Measurements from ENCODE around the gene GCNA. TPM values are rescaled to one million over a fixed set of nuclear protein-coding genes. Genes with fewer than 3 reads are reported as not detected.

Gene GCNA
- total and polyA plus RNA-seq, 10 of the 15 experiments (the other 5 are each of a cell fraction or from before 2014, with no cell fraction given) = 0.37 to 1.6 (median 0.90) TPM

GRCh38 chrX:71573590-71573989 is 4.6 kb upstream of the GCNA start:
- H3K4me3 ChIP-seq = no peak overlapping the region
- H2AFZ ChIP-seq (ENCODE audit: control insufficient read depth, low read depth, low read length) = no peak overlapping the region
- ATAC-seq (no peak), DNase-seq (ENCODE audit: low read depth, low spot score) (no peak), FAIRE-seq (no peak)
- H3K9ac ChIP-seq (ENCODE audit: control insufficient read depth, insufficient read depth, low read length) = no peak overlapping the region
- 74% methylated on average over 2 of the region's 2 CpGs for WGBS (ENCODE audit: insufficient coverage, insufficient replicate concordance, low lambda C conversion rate, missing lambda C conversion rate)
- H4K20me1 ChIP-seq (ENCODE audit: control insufficient read depth, insufficient read depth) = no peaks in the 10 kb centered on the region
- peaks cover 2 to 3% of the 10 kb centered on the region in 2 experiments; a peak in 2 of 4 replicates for H3K36me3 ChIP-seq (ENCODE audit: control insufficient read depth in 2 of 2, insufficient read depth in 2 of 2, low read length in 1 of 2)
- no TSS peak for BruUV-seq (replicated peaks)
- H3K4me1 ChIP-seq (ENCODE audit: control insufficient read depth, insufficient read depth, low read length) = no peaks in the 10 kb centered on the region
- H3K9me3 ChIP-seq (replicated peaks; ENCODE audit: control insufficient read depth, insufficient read depth, low read length) = no peaks in the 10 kb centered on the region
- H3K79me2 ChIP-seq (ENCODE audit: control insufficient read depth, insufficient read depth, low read length) = no peaks in the 10 kb centered on the region
- H3K27ac ChIP-seq (ENCODE audit: control insufficient read depth, insufficient read depth) = no peak overlapping the region
- ChIA-PET POLR2A (no interaction called here), CTCF (no interaction called here), RAD21 (ENCODE audit: unreplicated experiment) (no interaction called here), SMC1A (ENCODE audit: uncharacterized antibody, unreplicated experiment) (interaction anchor here (1.0 to 2.1 kb wide), 2 partner anchors 10 to 79 kb away, joined by 4 to 8 read pairs; no protein-coding TSS in a partner anchor)
- no peak overlapping the region for H3K4me2 ChIP-seq (ENCODE audit: control insufficient read depth, insufficient read depth)
- in situ Hi-C loops (cut with MboI) (no loop called here), intact Hi-C loops (cut with micrococcal nuclease; ENCODE audit: unreplicated experiment) (no loop called here)
- no peaks in the 10 kb centered on the region for H3K27me3 ChIP-seq (replicated peaks in 1 of 2; ENCODE audit: control insufficient read depth in 2 of 2, insufficient read depth in 2 of 2, low read length in 1 of 2)
- no peak for TF ChIP-seq RAD21 (IDR thresholded peaks at IDR 0.05; ENCODE audit: insufficient read depth, low read depth, low read length)
- no peak for TF ChIP-seq ATF7 (IDR thresholded peaks at IDR 0.05; ENCODE audit: low read depth)
- TF ChIP-seq ZSCAN29 (IDR thresholded peaks at IDR 0.05) = no peak
- no peak for TF ChIP-seq REST (IDR thresholded peaks at IDR 0.05; ENCODE audit: low read depth, low read length)
- TF ChIP-seq PML (IDR thresholded peaks at IDR 0.05; ENCODE audit: low read length) = no peak
- no peak for TF ChIP-seq JUNB (IDR thresholded peaks at IDR 0.05)
- no peak for TF ChIP-seq MEF2B (IDR thresholded peaks at IDR 0.05; ENCODE audit: partially characterized antibody, poor library complexity, severe bottlenecking)
- TF ChIP-seq ZNF24 (IDR thresholded peaks at IDR 0.05) = no peak
- TF ChIP-seq IRF3 (IDR thresholded peaks at IDR 0.05) = no peak
- no peak for TF ChIP-seq BACH1 (IDR thresholded peaks at IDR 0.05; ENCODE audit: borderline replicate concordance)
- no peak for TF ChIP-seq RELB (IDR thresholded peaks at IDR 0.05; ENCODE audit: low read depth)
- TF ChIP-seq ZNF687 (IDR thresholded peaks at IDR 0.05) = no peak
- TF ChIP-seq BHLHE40 (IDR thresholded peaks at IDR 0.05; ENCODE audit: borderline replicate concordance in 1 of 2, low read depth in 2 of 2, low read length in 1 of 2) = no peak
